CD4-positive, alpha-beta T cell treated with Interferon gamma for 1 hour (primary cell): ENCODE data around the gene CASQ2.

ENCODE experiments used
- DNase-seq: peaks from one replicate; pipeline ENCODE4 v3.0.0-alpha.2; 2020

CASQ2 gene

GRCh38 chr1:115656461-115657077, 111.9 kb downstream of the CASQ2 start:
- DNase-seq: no peak

GRCh38 chr1:115655916-115656315, 112.6 kb downstream of the CASQ2 start:
- no peak for DNase-seq

GRCh38 chr1:115655306-115655663, 113.2 kb downstream of the CASQ2 start:
- no peak for DNase-seq

GRCh38 chr1:115654663-115655305, 113.7 kb downstream of the CASQ2 start:
- DNase-seq: no peak

- DNase-seq: no peak
These were observed 114.4 kb downstream of the CASQ2 start for GRCh38 chr1:115654125-115654524.

- DNase-seq: no peak
These were observed 116.2 kb downstream of the CASQ2 start for GRCh38 chr1:115652236-115652788.

GRCh38 chr1:115651391-115651790, 117.1 kb downstream of the CASQ2 start:
- no peak for DNase-seq

GRCh38 chr1:115650961-115651360, 117.6 kb downstream of the CASQ2 start:
- DNase-seq: no peak
